Measurements from ENCODE around the gene GYG2. TPM values are rescaled to one million over a fixed set of nuclear protein-coding genes. Genes with fewer than 3 reads are reported as not detected.

GYG2 gene
- total and polyA plus RNA-seq, 7 experiments from 2014 or later: not detected

GRCh38 chrX:2862404-2862803 lies 33.7 kb downstream of the GYG2 start:
- H3K4me3 Mint-ChIP-seq: no peak overlapping the region
- peaks cover 0 to 5% (median 0%) of the 10 kb centered on the region in 11 donors for H3K9me3 Mint-ChIP-seq
- peaks cover 0 to 6% (median 0%) of the 10 kb centered on the region in 5 donors for H3K27me3 Mint-ChIP-seq
- Histone ChIP-seq H3K27me3 (ENCODE audit: control insufficient read depth in 2 of 2, insufficient read depth in 2 of 2, low read length in 2 of 2) (no peaks in the 10 kb centered on the region), H3K4me3 (ENCODE audit: low read length) (no peak overlapping the region), H3K9me3 (ENCODE audit: control insufficient read depth in 2 of 3, low read length in 3 of 3) (no peaks in the 10 kb centered on the region), H3K36me3 (ENCODE audit: control insufficient read depth in 2 of 3, insufficient read depth in 3 of 3, low read length in 3 of 3) (no peaks in the 10 kb centered on the region), H3K4me1 (ENCODE audit: control insufficient read depth in 2 of 2, insufficient read depth in 2 of 2, low read length in 2 of 2) (no peaks in the 10 kb centered on the region), H3K27ac (ENCODE audit: low read depth, low read length) (no peak overlapping the region)
- no peaks in the 10 kb centered on the region for H3K4me1 Mint-ChIP-seq
- intact Hi-C loops (cut with micrococcal nuclease): no loop called here
- CTCF ChIA-PET: no interaction called here
- DNase-seq (no peak), ATAC-seq (no peak)
- no peaks in the 10 kb centered on the region for H3K36me3 Mint-ChIP-seq
- POLR2A ChIA-PET: no interaction called here
- H3K27ac Mint-ChIP-seq: no peak overlapping the region

DNA sequence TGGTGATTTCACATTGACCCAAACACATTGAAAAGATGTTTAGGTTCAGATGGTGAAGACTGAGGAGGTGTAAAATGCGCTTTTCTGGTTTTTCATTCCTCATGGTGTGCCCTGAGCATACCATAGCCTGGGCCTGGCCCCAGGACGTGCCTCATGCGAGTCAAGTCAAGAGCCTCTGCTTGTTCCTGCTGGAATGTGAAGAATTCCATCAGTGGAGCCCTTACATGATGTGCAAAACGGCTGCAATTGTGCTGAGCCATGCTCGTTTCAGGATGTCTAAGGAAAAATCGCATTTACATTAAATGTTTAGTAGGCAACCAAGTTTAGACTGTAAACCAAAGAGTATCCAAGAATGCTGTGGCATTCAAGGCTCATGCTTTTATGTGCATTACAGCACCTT lies 34.9 kb downstream of the GYG2 start:
- H3K36me3 ChIP-seq (ENCODE audit: control insufficient read depth in 2 of 3, insufficient read depth in 3 of 3, low read length in 3 of 3): no peaks in the 10 kb centered on the region
- DNase-seq (no peak), ATAC-seq (no peak)
- intact Hi-C loops (cut with micrococcal nuclease): no loop called here
- CTCF ChIA-PET: no interaction called here
- POLR2A ChIA-PET: no interaction called here
- H3K9me3 ChIP-seq (ENCODE audit: control insufficient read depth in 2 of 3, low read length in 3 of 3): no peaks in the 10 kb centered on the region
- Mint-ChIP-seq H3K36me3 (no peaks in the 10 kb centered on the region), H3K4me3 (no peak overlapping the region), H3K27ac (no peak overlapping the region), H3K4me1 (no peaks in the 10 kb centered on the region), H3K9me3 (peaks cover 0 to 5% (median 0%) of the 10 kb centered on the region in 11 donors), H3K27me3 (peaks cover 0 to 7% (median 0%) of the 10 kb centered on the region in 5 donors)
- H3K27me3 ChIP-seq (ENCODE audit: control insufficient read depth in 2 of 2, insufficient read depth in 2 of 2, low read length in 2 of 2): no peaks in the 10 kb centered on the region
- H3K4me1 ChIP-seq (ENCODE audit: control insufficient read depth in 2 of 2, insufficient read depth in 2 of 2, low read length in 2 of 2): no peaks in the 10 kb centered on the region
- no peak overlapping the region for H3K4me3 ChIP-seq (ENCODE audit: low read length)
- H3K27ac ChIP-seq (ENCODE audit: low read depth, low read length): no peak overlapping the region

DNA sequence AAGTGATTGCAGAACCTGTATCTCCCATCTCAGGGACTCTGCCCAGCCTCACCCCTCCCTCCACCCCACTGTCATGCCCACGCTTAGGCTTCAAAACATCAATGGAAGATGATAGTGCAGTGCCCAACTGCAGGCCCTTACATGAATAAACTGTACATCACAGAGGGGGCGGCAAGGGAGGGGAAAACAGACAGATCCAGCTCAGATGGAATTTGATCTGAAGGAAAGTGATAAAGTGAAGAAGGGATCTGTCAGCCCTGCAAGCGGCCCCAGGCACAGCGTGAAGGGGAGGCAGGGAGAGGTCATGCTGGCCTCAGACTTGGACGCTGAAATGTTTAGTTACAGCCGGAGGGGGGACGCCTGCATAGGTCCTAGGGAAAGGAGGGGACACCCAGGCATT lies 38.5 kb downstream of the GYG2 start:
- Mint-ChIP-seq H3K27me3 (peaks cover 0 to 3% (median 0%) of the 10 kb centered on the region in 5 donors), H3K36me3 (no peaks in the 10 kb centered on the region), H3K9me3 (peaks cover 0 to 14% (median 5%) of the 10 kb centered on the region in 11 donors), H3K4me1 (no peaks in the 10 kb centered on the region), H3K27ac (no peak overlapping the region), H3K4me3 (no peak overlapping the region)
- POLR2A ChIA-PET: no interaction called here
- no peak overlapping the region for H3K4me3 ChIP-seq (ENCODE audit: low read length)
- CTCF ChIA-PET: no interaction called here
- H3K4me1 ChIP-seq (ENCODE audit: control insufficient read depth in 2 of 2, insufficient read depth in 2 of 2, low read length in 2 of 2): no peaks in the 10 kb centered on the region
- H3K27ac ChIP-seq (ENCODE audit: low read depth, low read length): no peak overlapping the region
- ATAC-seq (no peak), DNase-seq (no peak)
- no peaks in the 10 kb centered on the region for H3K27me3 ChIP-seq (ENCODE audit: control insufficient read depth in 2 of 2, insufficient read depth in 2 of 2, low read length in 2 of 2)
- no peaks in the 10 kb centered on the region for H3K9me3 ChIP-seq (ENCODE audit: control insufficient read depth in 2 of 3, low read length in 3 of 3)
- intact Hi-C loops (cut with micrococcal nuclease): no loop called here
- H3K36me3 ChIP-seq (ENCODE audit: control insufficient read depth in 2 of 3, insufficient read depth in 3 of 3, low read length in 3 of 3): no peaks in the 10 kb centered on the region

DNA sequence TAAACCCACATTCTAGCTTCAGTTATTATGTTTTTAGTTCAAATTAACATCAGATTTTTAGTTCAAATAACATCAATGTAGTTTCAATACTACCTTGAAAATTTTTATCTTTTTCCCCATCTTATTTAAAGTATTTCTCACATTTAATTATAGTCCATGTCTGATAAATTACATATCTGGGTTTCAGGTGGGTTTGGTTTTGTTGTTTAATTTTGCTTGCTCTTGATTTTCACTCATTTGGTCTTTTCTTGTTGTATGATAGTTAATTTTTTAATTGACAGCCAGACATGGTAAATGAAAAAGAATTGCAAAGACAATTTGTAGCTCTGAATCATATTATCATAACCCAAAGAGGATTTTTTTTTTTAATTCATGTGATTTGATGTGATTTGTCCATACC lies 41.9 kb downstream of the GYG2 start:
- H3K36me3 Mint-ChIP-seq: no peaks in the 10 kb centered on the region
- CTCF ChIA-PET: no interaction called here
- no peaks in the 10 kb centered on the region for H3K4me1 ChIP-seq (ENCODE audit: control insufficient read depth in 2 of 2, insufficient read depth in 2 of 2, low read length in 2 of 2)
- no peak overlapping the region for H3K4me3 Mint-ChIP-seq
- no peak overlapping the region for H3K4me3 ChIP-seq (ENCODE audit: low read length)
- no peaks in the 10 kb centered on the region for H3K4me1 Mint-ChIP-seq
- no peak for ATAC-seq
- POLR2A ChIA-PET: interaction anchor here (0.6 kb wide), 1 partner anchor 17 kb away, joined by 4 read pairs; no protein-coding TSS in a partner anchor
- H3K36me3 ChIP-seq (ENCODE audit: control insufficient read depth in 2 of 3, insufficient read depth in 3 of 3, low read length in 3 of 3): no peaks in the 10 kb centered on the region
- H3K27ac ChIP-seq (ENCODE audit: low read depth, low read length): no peak overlapping the region
- intact Hi-C loops (cut with micrococcal nuclease): loop anchor here in 1 of 2 donors (10.0 kb wide), 1 partner anchor 764 kb away; no protein-coding TSS in a partner anchor
- no peak for DNase-seq
- H3K27ac Mint-ChIP-seq: no peak overlapping the region
- peaks cover 0 to 11% (median 0%) of the 10 kb centered on the region in 5 donors for H3K27me3 Mint-ChIP-seq
- no peaks in the 10 kb centered on the region for H3K27me3 ChIP-seq (ENCODE audit: control insufficient read depth in 2 of 2, insufficient read depth in 2 of 2, low read length in 2 of 2)
- peaks cover 0 to 14% (median 5%) of the 10 kb centered on the region in 11 donors for H3K9me3 Mint-ChIP-seq
- H3K9me3 ChIP-seq (ENCODE audit: control insufficient read depth in 2 of 3, low read length in 3 of 3): no peaks in the 10 kb centered on the region

GRCh38 chrX:2871831-2872230 lies 43.1 kb downstream of the GYG2 start:
- peaks cover 0 to 14% (median 5%) of the 10 kb centered on the region in 11 donors for H3K9me3 Mint-ChIP-seq
- no peaks in the 10 kb centered on the region for H3K27me3 ChIP-seq (ENCODE audit: control insufficient read depth in 2 of 2, insufficient read depth in 2 of 2, low read length in 2 of 2)
- H3K4me3 Mint-ChIP-seq: no peak overlapping the region
- no peaks in the 10 kb centered on the region for H3K36me3 Mint-ChIP-seq
- CTCF ChIA-PET: no interaction called here
- no peaks in the 10 kb centered on the region for H3K4me1 Mint-ChIP-seq
- H3K36me3 ChIP-seq (ENCODE audit: control insufficient read depth in 2 of 3, insufficient read depth in 3 of 3, low read length in 3 of 3): no peaks in the 10 kb centered on the region
- no peak for ATAC-seq
- no peak overlapping the region for H3K27ac Mint-ChIP-seq
- intact Hi-C loops (cut with micrococcal nuclease): loop anchor here in 1 of 2 donors (10.0 kb wide), 1 partner anchor 763 kb away; no protein-coding TSS in a partner anchor
- DNase-seq: no peak
- no peaks in the 10 kb centered on the region for H3K4me1 ChIP-seq (ENCODE audit: control insufficient read depth in 2 of 2, insufficient read depth in 2 of 2, low read length in 2 of 2)
- peaks cover 0 to 11% (median 0%) of the 10 kb centered on the region in 5 donors for H3K27me3 Mint-ChIP-seq
- H3K27ac ChIP-seq (ENCODE audit: low read depth, low read length): no peak overlapping the region
- H3K4me3 ChIP-seq (ENCODE audit: low read length): no peak overlapping the region
- H3K9me3 ChIP-seq (ENCODE audit: control insufficient read depth in 2 of 3, low read length in 3 of 3): no peaks in the 10 kb centered on the region
- POLR2A ChIA-PET: no interaction called here

GRCh38 chrX:2872671-2873277 lies 44.0 kb downstream of the GYG2 start:
- Histone ChIP-seq H3K9me3 (ENCODE audit: control insufficient read depth in 2 of 3, low read length in 3 of 3) (no peaks in the 10 kb centered on the region), H3K27ac (ENCODE audit: low read depth, low read length) (no peak overlapping the region), H3K4me3 (ENCODE audit: low read length) (no peak overlapping the region), H3K36me3 (ENCODE audit: control insufficient read depth in 2 of 3, insufficient read depth in 3 of 3, low read length in 3 of 3) (no peaks in the 10 kb centered on the region), H3K4me1 (ENCODE audit: control insufficient read depth in 2 of 2, insufficient read depth in 2 of 2, low read length in 2 of 2) (no peaks in the 10 kb centered on the region), H3K27me3 (ENCODE audit: control insufficient read depth in 2 of 2, insufficient read depth in 2 of 2, low read length in 2 of 2) (no peaks in the 10 kb centered on the region)
- Mint-ChIP-seq H3K9me3 (peaks cover 0 to 14% (median 5%) of the 10 kb centered on the region in 11 donors), H3K4me3 (no peak overlapping the region), H3K36me3 (no peaks in the 10 kb centered on the region), H3K4me1 (no peaks in the 10 kb centered on the region), H3K27me3 (peaks cover 0 to 8% (median 0%) of the 10 kb centered on the region in 5 donors), H3K27ac (no peak overlapping the region)
- intact Hi-C loops (cut with micrococcal nuclease): loop anchor here in 1 of 2 donors (10.0 kb wide), 1 partner anchor 762 kb away; no protein-coding TSS in a partner anchor
- ChIA-PET POLR2A (no interaction called here), CTCF (interaction anchor here (0.6 kb wide), 1 partner anchor 161 kb away, joined by 3 read pairs; no protein-coding TSS in a partner anchor)
- ATAC-seq (no peak), DNase-seq (no peak)
